Measurements from ENCODE around the gene CLNK.

Gene CLNK

GRCh38 chr4:10698172-10698571 is 13.6 kb upstream of the CLNK start:
- TF ChIP-seq TAF1 (IDR thresholded peaks at IDR 0.05; ENCODE audit: borderline replicate concordance, insufficient read depth, low read length) (no peak), SIN3A (IDR thresholded peaks at IDR 0.05; ENCODE audit: borderline replicate concordance, insufficient read depth, low read length) (no peak), POLR2AphosphoS5 (IDR thresholded peaks at IDR 0.05; ENCODE audit: low read depth, low read length) (no peak), FOXP2 (optimal IDR thresholded peaks at IDR 0.05; ENCODE audit: borderline replicate concordance, extremely low read depth, extremely low read length, insufficient read depth) (no peak)
- TF ChIP-seq, protein P1, sequence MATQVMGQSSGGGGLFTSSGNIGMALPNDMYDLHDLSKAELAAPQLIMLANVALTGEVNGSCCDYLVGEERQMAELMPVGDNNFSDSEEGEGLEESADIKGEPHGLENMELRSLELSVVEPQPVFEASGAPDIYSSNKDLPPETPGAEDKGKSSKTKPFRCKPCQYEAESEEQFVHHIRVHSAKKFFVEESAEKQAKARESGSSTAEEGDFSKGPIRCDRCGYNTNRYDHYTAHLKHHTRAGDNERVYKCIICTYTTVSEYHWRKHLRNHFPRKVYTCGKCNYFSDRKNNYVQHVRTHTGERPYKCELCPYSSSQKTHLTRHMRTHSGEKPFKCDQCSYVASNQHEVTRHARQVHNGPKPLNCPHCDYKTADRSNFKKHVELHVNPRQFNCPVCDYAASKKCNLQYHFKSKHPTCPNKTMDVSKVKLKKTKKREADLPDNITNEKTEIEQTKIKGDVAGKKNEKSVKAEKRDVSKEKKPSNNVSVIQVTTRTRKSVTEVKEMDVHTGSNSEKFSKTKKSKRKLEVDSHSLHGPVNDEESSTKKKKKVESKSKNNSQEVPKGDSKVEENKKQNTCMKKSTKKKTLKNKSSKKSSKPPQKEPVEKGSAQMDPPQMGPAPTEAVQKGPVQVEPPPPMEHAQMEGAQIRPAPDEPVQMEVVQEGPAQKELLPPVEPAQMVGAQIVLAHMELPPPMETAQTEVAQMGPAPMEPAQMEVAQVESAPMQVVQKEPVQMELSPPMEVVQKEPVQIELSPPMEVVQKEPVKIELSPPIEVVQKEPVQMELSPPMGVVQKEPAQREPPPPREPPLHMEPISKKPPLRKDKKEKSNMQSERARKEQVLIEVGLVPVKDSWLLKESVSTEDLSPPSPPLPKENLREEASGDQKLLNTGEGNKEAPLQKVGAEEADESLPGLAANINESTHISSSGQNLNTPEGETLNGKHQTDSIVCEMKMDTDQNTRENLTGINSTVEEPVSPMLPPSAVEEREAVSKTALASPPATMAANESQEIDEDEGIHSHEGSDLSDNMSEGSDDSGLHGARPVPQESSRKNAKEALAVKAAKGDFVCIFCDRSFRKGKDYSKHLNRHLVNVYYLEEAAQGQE (IDR thresholded peaks at IDR 0.05; ENCODE audit: insufficient read depth in 1 of 2, low read depth in 2 of 2, low read length in 2 of 2): no peak

- TF ChIP-seq SIN3A (IDR thresholded peaks at IDR 0.05; ENCODE audit: borderline replicate concordance, insufficient read depth, low read length) (no peak), TAF1 (IDR thresholded peaks at IDR 0.05; ENCODE audit: borderline replicate concordance, insufficient read depth, low read length) (no peak), POLR2AphosphoS5 (IDR thresholded peaks at IDR 0.05; ENCODE audit: low read depth, low read length) (no peak), FOXP2 (optimal IDR thresholded peaks at IDR 0.05; ENCODE audit: borderline replicate concordance, extremely low read depth, extremely low read length, insufficient read depth) (no peak)
- TF ChIP-seq, protein P1 (IDR thresholded peaks at IDR 0.05; ENCODE audit: insufficient read depth in 1 of 2, low read depth in 2 of 2, low read length in 2 of 2): no peak
These were observed 12.5 kb upstream of the CLNK start for GRCh38 chr4:10697086-10697485.

GRCh38 chr4:10696253-10696652 is 11.7 kb upstream of the CLNK start:
- TF ChIP-seq, protein P1 (IDR thresholded peaks at IDR 0.05; ENCODE audit: insufficient read depth in 1 of 2, low read depth in 2 of 2, low read length in 2 of 2): no peak
- TF ChIP-seq TAF1 (IDR thresholded peaks at IDR 0.05; ENCODE audit: borderline replicate concordance, insufficient read depth, low read length) (no peak), POLR2AphosphoS5 (IDR thresholded peaks at IDR 0.05; ENCODE audit: low read depth, low read length) (no peak), SIN3A (IDR thresholded peaks at IDR 0.05; ENCODE audit: borderline replicate concordance, insufficient read depth, low read length) (no peak)

- TF ChIP-seq TAF1 (IDR thresholded peaks at IDR 0.05; ENCODE audit: borderline replicate concordance, insufficient read depth, low read length) (no peak), FOXP2 (optimal IDR thresholded peaks at IDR 0.05; ENCODE audit: borderline replicate concordance, extremely low read depth, extremely low read length, insufficient read depth) (no peak), POLR2AphosphoS5 (IDR thresholded peaks at IDR 0.05; ENCODE audit: low read depth, low read length) (no peak)
- TF ChIP-seq, protein P1 (IDR thresholded peaks at IDR 0.05; ENCODE audit: insufficient read depth in 1 of 2, low read depth in 2 of 2, low read length in 2 of 2): no peak
These were observed 10.3 kb upstream of the CLNK start for GRCh38 chr4:10694828-10695209.

DNA sequence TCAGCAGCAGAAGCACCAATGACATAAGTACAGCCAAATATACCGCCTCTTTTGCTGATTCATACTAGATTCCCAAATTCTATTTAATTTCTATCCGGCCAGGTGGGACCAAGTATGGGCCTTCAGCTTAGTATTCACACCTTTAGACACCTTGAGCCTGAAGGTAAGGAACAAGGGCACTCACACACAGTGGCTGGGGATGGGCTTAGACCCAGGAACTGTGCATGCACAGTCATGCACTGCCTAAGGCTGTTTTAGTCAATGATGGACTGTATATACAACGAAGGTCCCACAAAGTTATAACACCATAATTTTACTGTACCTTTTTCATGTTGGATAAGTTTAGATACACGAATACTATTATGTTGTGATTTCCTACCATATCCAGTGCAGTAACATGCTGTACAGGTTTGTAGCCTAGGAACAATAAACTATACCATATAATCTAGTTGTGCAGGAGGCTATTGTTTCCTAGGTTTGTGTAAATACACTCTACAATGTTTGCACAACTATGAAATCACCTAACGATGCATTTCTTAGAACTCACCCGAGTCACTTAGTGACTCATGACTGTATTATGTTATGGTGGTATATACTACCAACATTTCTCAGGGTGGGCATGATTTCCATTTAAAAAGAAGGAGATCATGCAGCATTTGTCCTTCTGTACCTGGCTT is 9.7 kb upstream of the CLNK start:
- TF ChIP-seq POLR2AphosphoS5 (IDR thresholded peaks at IDR 0.05; ENCODE audit: low read depth, low read length) (no peak), TAF1 (IDR thresholded peaks at IDR 0.05; ENCODE audit: borderline replicate concordance, insufficient read depth, low read length) (no peak), FOXP2 (optimal IDR thresholded peaks at IDR 0.05; ENCODE audit: borderline replicate concordance, extremely low read depth, extremely low read length, insufficient read depth) (no peak), SIN3A (IDR thresholded peaks at IDR 0.05; ENCODE audit: borderline replicate concordance, insufficient read depth, low read length) (no peak)
- TF ChIP-seq, protein P1 (IDR thresholded peaks at IDR 0.05; ENCODE audit: insufficient read depth in 1 of 2, low read depth in 2 of 2, low read length in 2 of 2): no peak

Measured in PFSK-1 (cell line).